Epithelial cell of esophagus (primary cell): ENCODE data around the gene SAP30L.

Source experiments
- DNase-seq: peaks from one replicate; pipeline ENCODE4 v3.0.0; 2010; ENCODE audit warnings: low read depth
- H3K4me3 ChIP-seq: 2 replicates; pipeline ENCODE4 v1.5.1; 2011; ENCODE audit warnings: mild to moderate bottlenecking, low read length, control low read depth
- CTCF ChIP-seq: IDR thresholded peaks from 2 replicates; pipeline ENCODE4 v1.5.1; 2011; ENCODE audit warnings: low read depth, mild to moderate bottlenecking, low read length, control low read depth, inconsistent platforms; ENCODE audit not compliant: insufficient read depth; ENCODE audit errors: missing control alignments

The SAP30L gene

GRCh38 chr5:154483654-154484392 is 38.0 kb downstream of the SAP30L start:
- DNase-seq, result no peak
- no peak overlapping the region for H3K4me3 ChIP-seq
- TF ChIP-seq CTCF, result no peak

GRCh38 chr5:154484393-154485095 is 38.7 kb downstream of the SAP30L start:
- no peak for TF ChIP-seq CTCF
- H3K4me3 ChIP-seq, result no peak overlapping the region
- DNase-seq, result no peak

GRCh38 chr5:154485096-154485491 is 39.3 kb downstream of the SAP30L start:
- no peak for TF ChIP-seq CTCF
- no peak for DNase-seq

GRCh38 chr5:154485850-154486426 is 40.1 kb downstream of the SAP30L start:
- DNase-seq, result no peak
- no peak for TF ChIP-seq CTCF
- no peak overlapping the region for H3K4me3 ChIP-seq

More at GRCh38 chr5:154485096-154485491, 39.3 kb downstream of the SAP30L start:
- no peak overlapping the region for H3K4me3 ChIP-seq

GRCh38 chr5:154486427-154486866 is 40.6 kb downstream of the SAP30L start:
- no peak for DNase-seq
- no peak overlapping the region for H3K4me3 ChIP-seq
- TF ChIP-seq CTCF, result no peak

- TF ChIP-seq CTCF, result no peak
- no peak overlapping the region for H3K4me3 ChIP-seq
- no peak for DNase-seq
Observed at GRCh38 chr5:154487541-154487940, 41.7 kb downstream of the SAP30L start.
